ENCODE results near the gene LRP8. TPM values are rescaled to one million over a fixed set of nuclear protein-coding genes. Genes with fewer than 3 reads are reported as not detected.

Gene LRP8
- total RNA-seq, 1 experiment from 2014 or later = 69.5 TPM

DNA sequence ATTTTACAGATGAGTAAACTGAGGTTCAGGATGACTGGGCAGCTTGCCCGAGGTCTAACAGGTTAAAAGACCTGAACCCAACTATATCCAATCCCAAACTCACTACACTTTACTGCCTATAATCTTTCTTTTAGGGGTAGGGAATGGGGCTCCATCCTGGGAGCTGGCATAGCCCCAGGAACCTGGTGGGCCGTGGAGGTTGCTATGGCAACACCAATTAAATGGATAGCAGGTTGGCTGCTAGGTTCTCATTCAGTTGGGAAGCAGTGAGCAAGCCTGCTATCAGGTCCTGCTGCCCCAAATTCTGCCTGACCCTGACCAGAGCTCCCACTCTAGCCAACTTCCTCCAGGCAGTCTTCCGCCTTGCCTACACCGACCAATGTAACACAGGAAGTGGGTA lies 40.9 kb downstream of the LRP8 start:
- POLR2A ChIA-PET = no interaction called here

DNA sequence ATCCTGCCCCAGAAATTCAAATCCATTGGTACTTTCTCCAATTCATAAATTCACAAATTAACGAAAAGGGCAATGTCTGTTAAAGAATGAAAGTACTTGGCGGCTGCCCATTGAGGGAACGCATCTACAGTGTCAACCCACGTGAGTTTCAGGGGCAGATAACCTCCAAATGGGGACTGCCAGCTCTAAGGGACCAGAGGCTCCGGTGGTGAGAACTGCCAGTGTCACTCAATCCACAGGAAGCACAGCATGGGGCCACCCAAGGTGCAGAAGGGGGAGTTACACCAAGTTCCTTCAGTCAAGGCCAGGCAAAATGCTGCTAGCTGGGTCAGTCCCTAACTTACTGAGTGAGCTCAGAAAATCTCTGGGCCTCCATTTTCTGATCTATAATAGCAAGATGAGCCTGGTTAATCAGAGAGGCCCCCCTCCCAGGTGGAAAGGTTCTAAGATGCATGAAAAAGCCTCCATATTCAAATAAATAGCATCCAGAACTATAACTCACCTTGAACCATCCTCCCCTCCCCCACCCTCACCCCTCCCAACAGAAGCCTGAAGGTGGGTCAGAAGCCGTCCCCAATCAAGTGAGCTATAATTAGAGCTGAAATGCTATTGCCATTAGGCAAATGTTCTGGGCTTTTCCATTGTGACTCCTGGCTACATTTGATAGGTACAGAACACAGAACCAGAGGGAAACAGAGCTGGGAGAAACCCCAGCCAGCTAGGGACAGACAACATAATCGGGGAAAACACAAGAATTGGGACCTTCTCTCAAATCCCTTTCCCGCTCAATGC lies 41.7 kb downstream of the LRP8 start:
- ATAC-seq (no peak), DNase-seq (ENCODE audit: low spot score) (no peak)
- peaks cover 24% of the 10 kb centered on the region for H3K4me1 Mint-ChIP-seq
- peaks cover 54% of the 10 kb centered on the region for H3K36me3 Mint-ChIP-seq
- TF ChIP-seq TCF7 (CRISPR knock-in tag; IDR thresholded peaks at IDR 0.05; ENCODE audit: low read depth) (no peak), MYBL2 (CRISPR knock-in tag; IDR thresholded peaks at IDR 0.05) (no peak), ZNF423 (CRISPR knock-in tag; IDR thresholded peaks at IDR 0.05) (no peak), CBFB (CRISPR knock-in tag; IDR thresholded peaks at IDR 0.05; ENCODE audit: low read depth) (no peak), NR1H2 (CRISPR knock-in tag; IDR thresholded peaks at IDR 0.05) (no peak)
- TF ChIP-seq, protein P1, sequence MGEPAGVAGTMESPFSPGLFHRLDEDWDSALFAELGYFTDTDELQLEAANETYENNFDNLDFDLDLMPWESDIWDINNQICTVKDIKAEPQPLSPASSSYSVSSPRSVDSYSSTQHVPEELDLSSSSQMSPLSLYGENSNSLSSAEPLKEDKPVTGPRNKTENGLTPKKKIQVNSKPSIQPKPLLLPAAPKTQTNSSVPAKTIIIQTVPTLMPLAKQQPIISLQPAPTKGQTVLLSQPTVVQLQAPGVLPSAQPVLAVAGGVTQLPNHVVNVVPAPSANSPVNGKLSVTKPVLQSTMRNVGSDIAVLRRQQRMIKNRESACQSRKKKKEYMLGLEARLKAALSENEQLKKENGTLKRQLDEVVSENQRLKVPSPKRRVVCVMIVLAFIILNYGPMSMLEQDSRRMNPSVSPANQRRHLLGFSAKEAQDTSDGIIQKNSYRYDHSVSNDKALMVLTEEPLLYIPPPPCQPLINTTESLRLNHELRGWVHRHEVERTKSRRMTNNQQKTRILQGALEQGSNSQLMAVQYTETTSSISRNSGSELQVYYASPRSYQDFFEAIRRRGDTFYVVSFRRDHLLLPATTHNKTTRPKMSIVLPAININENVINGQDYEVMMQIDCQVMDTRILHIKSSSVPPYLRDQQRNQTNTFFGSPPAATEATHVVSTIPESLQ (CRISPR knock-in tag; IDR thresholded peaks at IDR 0.05) = no peak
- TF ChIP-seq, protein P2, sequence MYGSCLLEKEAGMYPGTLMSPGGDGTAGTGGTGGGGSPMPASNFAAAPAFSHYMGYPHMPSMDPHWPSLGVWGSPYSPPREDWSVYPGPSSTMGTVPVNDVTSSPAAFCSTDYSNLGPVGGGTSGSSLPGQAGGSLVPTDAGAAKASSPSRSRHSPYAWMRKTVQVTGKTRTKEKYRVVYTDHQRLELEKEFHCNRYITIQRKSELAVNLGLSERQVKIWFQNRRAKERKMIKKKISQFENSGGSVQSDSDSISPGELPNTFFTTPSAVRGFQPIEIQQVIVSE (CRISPR knock-in tag; IDR thresholded peaks at IDR 0.05; ENCODE audit: borderline replicate concordance) = no peak
- TF ChIP-seq, protein P3, sequence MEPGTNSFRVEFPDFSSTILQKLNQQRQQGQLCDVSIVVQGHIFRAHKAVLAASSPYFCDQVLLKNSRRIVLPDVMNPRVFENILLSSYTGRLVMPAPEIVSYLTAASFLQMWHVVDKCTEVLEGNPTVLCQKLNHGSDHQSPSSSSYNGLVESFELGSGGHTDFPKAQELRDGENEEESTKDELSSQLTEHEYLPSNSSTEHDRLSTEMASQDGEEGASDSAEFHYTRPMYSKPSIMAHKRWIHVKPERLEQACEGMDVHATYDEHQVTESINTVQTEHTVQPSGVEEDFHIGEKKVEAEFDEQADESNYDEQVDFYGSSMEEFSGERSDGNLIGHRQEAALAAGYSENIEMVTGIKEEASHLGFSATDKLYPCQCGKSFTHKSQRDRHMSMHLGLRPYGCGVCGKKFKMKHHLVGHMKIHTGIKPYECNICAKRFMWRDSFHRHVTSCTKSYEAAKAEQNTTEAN (CRISPR knock-in tag; IDR thresholded peaks at IDR 0.05) = no peak
- TF ChIP-seq, protein P4, sequence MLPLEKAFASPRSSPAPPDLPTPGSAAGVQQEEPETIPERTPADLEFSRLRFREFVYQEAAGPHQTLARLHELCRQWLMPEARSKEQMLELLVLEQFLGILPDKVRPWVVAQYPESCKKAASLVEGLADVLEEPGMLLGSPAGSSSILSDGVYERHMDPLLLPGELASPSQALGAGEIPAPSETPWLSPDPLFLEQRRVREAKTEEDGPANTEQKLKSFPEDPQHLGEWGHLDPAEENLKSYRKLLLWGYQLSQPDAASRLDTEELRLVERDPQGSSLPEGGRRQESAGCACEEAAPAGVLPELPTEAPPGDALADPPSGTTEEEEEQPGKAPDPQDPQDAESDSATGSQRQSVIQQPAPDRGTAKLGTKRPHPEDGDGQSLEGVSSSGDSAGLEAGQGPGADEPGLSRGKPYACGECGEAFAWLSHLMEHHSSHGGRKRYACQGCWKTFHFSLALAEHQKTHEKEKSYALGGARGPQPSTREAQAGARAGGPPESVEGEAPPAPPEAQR (CRISPR knock-in tag; IDR thresholded peaks at IDR 0.05) = no peak
- TF ChIP-seq, protein P5, sequence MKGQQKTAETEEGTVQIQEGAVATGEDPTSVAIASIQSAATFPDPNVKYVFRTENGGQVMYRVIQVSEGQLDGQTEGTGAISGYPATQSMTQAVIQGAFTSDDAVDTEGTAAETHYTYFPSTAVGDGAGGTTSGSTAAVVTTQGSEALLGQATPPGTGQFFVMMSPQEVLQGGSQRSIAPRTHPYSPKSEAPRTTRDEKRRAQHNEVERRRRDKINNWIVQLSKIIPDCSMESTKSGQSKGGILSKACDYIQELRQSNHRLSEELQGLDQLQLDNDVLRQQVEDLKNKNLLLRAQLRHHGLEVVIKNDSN (CRISPR knock-in tag; IDR thresholded peaks at IDR 0.05) = no peak
- TF ChIP-seq, protein P6, sequence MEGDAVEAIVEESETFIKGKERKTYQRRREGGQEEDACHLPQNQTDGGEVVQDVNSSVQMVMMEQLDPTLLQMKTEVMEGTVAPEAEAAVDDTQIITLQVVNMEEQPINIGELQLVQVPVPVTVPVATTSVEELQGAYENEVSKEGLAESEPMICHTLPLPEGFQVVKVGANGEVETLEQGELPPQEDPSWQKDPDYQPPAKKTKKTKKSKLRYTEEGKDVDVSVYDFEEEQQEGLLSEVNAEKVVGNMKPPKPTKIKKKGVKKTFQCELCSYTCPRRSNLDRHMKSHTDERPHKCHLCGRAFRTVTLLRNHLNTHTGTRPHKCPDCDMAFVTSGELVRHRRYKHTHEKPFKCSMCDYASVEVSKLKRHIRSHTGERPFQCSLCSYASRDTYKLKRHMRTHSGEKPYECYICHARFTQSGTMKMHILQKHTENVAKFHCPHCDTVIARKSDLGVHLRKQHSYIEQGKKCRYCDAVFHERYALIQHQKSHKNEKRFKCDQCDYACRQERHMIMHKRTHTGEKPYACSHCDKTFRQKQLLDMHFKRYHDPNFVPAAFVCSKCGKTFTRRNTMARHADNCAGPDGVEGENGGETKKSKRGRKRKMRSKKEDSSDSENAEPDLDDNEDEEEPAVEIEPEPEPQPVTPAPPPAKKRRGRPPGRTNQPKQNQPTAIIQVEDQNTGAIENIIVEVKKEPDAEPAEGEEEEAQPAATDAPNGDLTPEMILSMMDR (IDR thresholded peaks at IDR 0.05) = no peak
- no peak overlapping the region for H3K27ac Mint-ChIP-seq
- no peaks in the 10 kb centered on the region for H3K27me3 Mint-ChIP-seq (ENCODE audit: low read depth)
- H3K9me3 Mint-ChIP-seq = no peaks in the 10 kb centered on the region
- ChIA-PET POLR2A (no interaction called here), CTCF (interaction anchor here (0.6 to 3.2 kb wide), 3 partner anchors 8 to 810 kb away, joined by 3 to 16 read pairs (median 3); no protein-coding TSS in a partner anchor)
- H3K4me3 Mint-ChIP-seq = no peak overlapping the region

More for the DNA sequence above, 40.9 kb downstream of the LRP8 start:
- Mint-ChIP-seq H3K9me3 (no peaks in the 10 kb centered on the region), H3K27ac (no peak overlapping the region), H3K36me3 (peaks cover 46% of the 10 kb centered on the region), H3K4me1 (peaks cover 24% of the 10 kb centered on the region), H3K27me3 (ENCODE audit: low read depth) (no peaks in the 10 kb centered on the region), H3K4me3 (no peak overlapping the region)
- CTCF ChIA-PET = interaction anchor here (0.6 to 3.2 kb wide), 4 partner anchors 8 to 810 kb away, joined by 3 to 16 read pairs (median 10); no protein-coding TSS in a partner anchor
- ATAC-seq = no peak
- no peak for DNase-seq (ENCODE audit: low spot score)
- TF ChIP-seq ZNF219 (CRISPR knock-in tag; IDR thresholded peaks at IDR 0.05; ENCODE audit: borderline replicate concordance) (no peak), MYBL2 (CRISPR knock-in tag; IDR thresholded peaks at IDR 0.05) (no peak), PRRX2 (CRISPR knock-in tag; IDR thresholded peaks at IDR 0.05) (no peak), ETV6 (CRISPR knock-in tag; IDR thresholded peaks at IDR 0.05) (no peak)
